HG03095 (cell line): Measurements from ENCODE around the gene COL10A1.
"Not testable (repeated sequence)": the region's sequence is repeated elsewhere in the genome, so short reads cannot be mapped to it uniquely, and the experiment has no call there.

ENCODE experiments used
- ATAC-seq: cut with Tn5 transposase; IDR thresholded peaks from one replicate; pipeline ENCODE4 v1.9.1; 2021; ENCODE audit warnings: moderate library complexity; ENCODE audit not compliant: unreplicated experiment

Gene COL10A1

DNA sequence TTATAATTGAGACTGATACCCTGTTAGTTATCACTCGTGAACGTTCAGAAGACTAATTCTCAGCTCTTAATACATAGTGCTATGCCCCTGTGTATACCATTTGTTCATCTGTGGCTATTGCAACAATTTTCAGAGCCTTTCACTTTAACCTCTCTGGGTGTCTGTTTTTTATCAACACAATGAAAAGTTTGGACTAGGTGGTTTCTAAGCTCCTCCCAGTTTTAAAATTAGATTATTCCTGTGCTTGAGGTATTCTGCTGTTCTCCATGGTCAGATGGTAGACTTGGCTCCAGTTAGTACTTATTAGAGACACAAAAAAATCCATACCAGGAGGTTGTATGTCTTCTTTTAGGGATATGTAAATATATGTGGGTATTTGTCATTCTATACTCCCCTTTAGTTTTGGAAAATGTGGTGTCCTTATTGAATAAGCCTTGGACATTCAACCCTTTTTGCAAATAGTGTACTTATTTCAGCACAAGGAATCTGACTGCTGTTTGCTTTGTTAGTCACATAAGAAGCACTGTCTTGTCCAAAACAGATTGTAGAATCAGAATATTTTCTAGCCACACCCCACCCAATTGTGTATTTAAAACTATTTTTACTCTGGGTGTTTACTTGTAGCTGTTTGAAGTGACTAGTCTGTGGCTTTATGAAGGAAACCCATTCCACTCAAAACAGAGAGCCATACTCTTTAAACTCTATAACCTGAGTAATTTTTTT is 2.0 kb upstream of the COL10A1 start:
- no peak for ATAC-seq

DNA sequence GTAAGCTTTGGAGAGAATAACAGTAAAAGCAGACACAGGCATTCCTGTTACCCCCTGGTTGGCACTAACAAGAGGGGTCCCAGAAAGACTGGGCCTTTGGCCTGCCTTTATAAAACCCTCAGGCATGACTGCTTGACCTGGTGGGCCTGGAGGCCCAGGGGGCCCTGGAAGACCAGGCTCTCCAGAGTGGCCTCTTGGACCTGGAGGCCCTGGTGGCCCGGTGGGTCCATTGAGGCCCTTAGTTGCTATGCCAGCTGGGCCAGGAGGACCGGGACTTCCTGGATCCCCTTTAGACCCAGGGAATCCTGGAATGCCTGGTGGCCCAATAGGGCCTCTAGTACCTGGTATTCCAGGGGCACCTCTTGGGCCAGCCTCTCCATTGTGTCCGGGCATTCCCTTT is 5.5 kb downstream of the COL10A1 start:
- no peak for ATAC-seq

DNA sequence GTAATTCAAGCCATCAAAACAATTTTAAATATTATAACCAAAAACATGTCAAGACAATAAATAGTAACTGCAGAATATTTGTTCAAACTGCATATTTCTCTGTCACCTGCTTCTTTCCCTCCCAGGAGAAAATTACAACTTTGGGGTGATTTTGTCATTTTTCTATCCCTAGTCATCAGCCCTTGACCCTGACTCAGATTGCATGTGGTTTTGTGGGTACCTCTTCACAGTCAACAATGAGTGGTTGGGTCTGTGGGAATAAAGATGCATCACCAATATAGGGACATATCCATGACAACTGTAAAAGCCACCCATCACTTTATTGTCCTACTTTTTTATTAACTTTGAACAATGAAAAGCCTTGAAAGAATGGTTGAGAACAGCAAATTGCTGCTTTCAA is 7.3 kb downstream of the COL10A1 start:
- no peak for ATAC-seq

DNA sequence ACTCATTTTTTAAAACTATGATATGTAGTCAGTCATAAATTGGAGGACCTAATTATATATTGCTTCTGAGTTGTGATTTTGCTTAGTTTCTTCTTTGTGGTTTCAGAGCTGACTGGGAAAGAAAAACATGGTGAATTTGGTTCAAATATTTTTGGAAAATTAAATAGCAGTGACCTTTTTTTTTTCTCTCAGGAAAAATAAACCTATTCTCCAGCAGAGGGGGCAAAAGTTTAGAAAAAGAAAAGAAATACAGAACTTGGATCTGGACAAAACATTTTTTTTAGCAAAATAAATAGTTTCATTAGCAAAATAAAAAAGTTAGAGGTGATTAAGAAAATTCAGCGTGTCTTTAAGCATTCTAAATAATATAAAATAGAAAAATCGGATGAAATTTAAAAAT is 10.2 kb downstream of the COL10A1 start:
- ATAC-seq = no peak

DNA sequence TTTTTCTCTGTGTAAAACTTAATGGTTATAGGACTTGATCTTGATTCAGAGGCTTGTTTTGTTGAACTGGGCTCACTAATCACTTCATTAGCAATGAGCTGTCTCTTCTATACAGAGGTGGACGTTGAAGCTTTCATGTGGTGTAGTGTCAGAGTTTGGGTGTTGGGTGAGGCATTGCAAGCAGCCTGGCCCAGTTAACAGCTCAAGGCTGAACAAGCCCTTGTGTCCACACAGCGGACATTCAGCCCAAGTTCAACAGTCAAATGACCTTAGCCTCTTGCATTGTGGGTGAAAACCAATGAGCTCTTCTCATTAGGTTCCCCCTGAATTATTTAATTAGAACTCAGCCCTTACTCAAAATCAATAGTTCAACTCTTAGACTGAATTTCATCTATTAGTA is 12.5 kb downstream of the COL10A1 start:
- no peak for ATAC-seq

DNA sequence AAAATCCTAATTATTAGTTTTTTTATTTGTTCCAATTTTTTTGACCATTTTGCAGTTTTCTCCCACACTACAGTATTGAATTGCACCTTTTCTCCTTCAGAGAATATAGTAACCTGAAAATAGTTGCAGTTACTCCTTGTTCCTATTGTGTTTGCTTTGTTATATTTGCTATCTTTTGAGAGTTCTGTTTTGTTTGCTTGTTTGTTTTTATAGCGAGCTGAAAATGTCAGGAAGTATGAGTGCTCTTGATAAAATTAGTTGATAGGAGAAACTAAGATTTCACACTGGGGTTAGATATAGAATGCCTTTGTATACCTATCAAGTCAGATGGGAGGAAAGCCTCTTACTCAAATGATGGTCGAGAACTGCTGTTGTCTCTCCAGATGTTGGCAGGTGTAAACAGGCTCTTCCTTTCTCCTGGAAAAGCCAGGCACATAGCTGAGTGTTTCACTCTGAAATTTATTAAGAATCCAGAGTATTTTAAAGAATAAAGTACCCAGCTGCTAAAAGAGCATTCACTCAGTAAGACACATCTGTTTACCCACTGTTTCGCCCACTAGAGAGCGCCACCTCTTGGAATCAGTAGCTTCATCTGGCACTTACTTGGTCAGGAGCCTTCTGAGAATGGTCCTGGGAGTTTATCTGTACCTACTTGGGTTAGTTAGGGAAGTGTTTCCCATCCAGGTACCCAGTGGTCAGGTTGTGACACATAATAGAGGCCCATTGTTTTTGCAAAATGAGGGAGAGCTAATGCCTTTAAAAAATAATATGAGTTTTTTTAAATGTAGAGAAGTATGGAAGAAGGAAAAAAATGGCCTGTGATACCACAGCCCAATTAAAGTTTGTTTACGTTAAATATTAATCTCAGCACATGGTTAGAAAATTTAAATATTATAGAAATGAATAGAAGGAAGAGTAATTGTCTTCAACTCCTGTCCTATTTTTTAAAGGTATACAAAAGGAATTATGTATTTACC is 14.1 kb downstream of the COL10A1 start:
- no peak for ATAC-seq

DNA sequence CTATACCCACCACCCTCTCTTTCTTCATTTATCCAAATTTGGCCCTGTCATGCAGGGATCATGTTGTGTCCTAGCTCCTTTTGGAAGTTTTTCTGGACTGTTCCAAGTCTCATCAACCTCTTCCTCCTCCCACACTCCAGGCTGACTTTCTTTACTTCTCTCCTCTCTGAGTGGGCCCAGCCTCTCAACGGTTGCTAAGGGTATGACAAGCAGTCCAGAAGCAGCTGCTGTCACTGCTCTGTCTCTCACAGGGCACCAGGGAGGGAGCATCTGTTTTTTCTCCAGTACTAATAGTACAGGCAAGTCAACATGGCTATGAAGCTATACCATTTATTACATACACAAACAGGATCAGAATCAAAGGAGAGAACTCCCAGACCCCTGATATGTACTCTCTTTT is 17.1 kb downstream of the COL10A1 start:
- no peak for ATAC-seq

DNA sequence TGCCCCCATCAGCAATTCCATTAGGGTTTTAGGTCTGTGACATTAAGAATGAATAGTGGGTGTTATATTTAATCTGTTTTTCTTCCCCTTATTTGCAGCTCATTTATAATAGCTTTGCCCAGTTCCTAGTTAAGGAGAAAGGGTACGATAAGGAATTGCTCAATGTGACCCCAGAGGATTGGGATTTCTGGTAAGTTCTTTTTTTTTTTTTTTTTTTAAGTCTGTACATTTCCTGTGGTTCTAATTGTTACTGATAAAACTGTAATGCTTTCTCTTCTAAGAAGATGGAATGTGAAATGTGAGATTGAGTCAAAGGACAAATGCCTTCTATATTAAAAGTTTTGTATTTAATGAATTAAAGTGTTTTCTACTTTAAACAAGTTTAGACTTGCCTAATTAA is 19.8 kb downstream of the COL10A1 start:
- ATAC-seq = no peak

DNA sequence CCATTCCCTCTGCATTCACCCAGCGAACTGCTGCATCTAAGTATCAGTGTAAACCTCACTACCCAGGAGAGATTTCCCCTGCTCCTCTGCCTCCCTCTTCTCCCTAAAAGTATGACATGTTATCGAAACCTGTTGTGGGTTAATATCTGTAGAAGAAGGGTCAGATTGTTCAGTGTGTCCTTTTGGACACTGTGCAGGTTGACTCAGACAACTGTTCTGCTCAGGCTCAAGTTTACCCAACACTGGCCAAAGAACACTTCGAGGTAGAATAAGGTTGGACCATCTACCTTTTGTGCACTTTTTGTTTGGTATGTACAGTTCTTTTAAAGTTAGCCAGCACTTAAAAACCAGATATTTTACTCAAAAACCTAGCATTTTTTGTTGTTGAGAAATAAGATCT is 20.7 kb downstream of the COL10A1 start:
- ATAC-seq = no peak

DNA sequence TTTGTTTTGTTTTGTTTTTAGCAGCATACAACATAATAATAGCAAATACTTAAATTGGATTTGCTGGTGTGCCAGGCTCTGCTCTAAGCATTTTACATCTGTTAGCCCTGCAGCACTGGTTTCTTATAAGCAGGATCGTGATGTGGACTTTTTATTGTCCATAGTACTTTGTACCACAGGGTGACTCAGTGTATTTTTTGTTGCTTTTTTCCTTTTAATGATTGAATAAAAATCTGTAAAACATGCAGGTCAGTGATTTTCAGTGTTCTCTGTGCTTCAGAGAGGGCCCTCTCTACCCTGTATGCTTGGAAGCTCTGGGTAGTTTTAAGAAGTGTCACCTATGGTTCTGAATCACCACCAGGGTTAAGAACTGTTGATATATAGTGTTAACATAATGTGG is 21.3 kb downstream of the COL10A1 start:
- no peak for ATAC-seq

DNA sequence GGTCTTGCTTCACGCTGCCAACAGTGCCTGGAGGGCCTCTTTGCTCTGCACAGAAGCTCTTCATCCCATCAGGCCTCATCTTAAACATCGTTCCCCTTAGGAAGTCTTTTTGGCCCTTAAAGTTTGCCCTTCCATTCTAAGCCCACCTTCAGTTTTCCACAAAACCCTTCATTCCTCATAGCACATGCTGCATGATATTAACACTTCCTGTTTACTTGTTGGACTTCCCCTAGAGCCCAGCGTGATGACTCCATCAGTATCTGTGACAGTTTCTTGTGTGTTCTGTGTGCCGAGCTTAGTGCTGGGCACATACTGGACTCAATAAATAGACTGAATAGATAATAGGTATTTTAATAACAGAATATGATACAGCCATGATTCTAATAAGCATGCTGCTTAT is 23.1 kb downstream of the COL10A1 start:
- ATAC-seq = no peak

DNA sequence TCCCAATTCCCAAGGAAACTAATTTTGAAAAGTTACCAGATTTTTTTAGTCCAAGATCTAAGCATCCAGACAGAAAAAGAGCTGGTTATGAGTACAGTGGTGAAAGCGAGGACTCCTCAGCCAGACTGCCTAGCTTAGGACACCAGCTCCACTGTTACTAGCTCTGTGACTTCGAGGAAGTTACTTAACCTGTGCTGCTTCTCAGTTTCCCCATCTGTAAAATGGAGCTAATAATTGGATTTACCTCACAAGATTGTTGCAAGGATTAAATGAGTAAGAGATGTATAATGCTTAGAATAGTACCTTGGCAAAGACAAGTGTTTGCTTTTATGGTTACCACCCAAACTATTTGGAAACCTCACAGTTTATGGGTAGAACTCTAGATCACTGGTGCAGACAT is 24.1 kb downstream of the COL10A1 start:
- no peak for ATAC-seq

DNA sequence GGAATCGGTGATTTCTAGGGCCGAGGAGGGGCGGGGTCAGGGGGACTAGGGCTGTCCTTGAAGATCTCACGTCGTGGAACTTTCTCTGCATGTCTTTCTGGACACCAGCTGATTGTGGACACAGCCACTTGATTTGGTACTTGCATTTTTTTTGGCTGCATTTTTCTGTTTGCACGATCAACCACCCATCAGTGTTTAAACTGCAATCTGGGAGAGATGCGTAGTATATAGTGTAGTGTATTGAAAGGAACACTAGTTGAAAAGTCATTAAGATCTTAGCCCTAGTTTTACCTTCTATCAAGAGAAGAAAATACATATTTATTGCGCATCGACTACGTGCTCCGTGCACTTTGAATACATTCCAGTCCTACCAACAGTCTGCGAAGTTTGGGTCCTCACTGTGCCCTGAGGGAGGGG is 24.6 kb downstream of the COL10A1 start:
- no peak for ATAC-seq

DNA sequence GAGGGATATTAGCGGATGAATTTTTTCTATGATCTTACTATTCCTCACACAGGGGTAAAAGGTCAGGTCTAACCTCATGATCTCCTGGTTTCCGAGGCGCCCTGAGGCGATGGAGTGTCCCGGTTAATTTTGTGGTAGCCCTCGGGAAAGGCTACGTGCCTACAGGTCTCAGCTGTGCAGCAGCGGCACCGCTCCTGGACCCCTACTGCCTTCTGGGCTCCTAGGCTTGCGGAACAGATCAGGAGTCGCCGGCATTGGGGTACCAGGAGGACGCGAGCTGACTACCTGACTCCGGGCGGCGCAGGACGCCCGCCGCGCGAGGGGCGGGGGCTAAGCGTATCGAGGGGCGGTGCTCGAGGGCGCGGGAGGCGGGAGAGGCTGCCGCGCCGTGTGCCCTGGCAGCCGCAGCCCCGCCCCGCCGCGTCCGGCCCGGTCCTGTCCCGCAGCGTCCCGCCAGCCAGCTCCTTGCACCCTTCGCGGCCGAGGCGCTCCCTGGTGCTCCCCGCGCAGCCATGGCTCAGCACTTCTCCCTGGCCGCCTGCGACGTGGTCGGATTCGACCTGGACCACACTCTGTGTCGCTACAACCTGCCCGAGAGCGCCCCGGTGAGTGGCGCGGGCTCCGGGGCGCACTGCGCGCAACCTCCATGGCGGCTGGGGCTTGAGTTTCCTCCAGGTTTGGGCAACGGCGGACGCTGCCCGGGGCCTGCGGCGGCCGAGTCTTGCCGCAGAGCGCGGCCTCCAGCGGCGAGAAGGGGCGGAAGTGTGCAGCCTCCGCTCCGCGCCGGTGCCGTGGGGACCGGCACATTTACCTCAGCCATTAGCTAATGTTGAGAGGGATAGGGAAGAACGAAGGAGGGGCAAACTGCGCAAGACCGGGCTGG is 25.3 kb downstream of the COL10A1 start, which contains the start of gene NT5DC1:
Gene NT5DC1 (plus strand): TSS at position 435 of the 883 bp plus-strand sequence. CDS start 78 bp downstream, at position 513.
- peak; percentile 88 for ATAC-seq

DNA sequence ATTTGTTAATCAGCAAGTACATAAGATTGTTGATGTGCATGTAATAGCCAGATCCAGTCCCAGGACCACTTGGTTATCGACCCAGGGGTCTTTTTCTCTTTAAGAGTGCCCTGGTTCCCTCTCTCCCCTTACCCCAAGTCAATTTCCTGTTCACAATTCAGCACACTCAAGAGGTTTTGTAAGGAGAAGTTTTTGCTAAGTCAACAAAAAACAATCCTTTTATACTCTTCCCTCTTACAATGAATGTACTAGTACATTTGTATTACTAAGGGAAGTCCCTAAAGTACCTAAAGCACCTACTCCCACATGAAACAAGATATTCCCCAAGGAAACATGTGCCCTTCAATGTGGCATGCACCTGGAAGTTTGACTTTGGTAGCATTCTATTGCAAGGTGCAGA is 26.9 kb downstream of the COL10A1 start:
- no peak for ATAC-seq

DNA sequence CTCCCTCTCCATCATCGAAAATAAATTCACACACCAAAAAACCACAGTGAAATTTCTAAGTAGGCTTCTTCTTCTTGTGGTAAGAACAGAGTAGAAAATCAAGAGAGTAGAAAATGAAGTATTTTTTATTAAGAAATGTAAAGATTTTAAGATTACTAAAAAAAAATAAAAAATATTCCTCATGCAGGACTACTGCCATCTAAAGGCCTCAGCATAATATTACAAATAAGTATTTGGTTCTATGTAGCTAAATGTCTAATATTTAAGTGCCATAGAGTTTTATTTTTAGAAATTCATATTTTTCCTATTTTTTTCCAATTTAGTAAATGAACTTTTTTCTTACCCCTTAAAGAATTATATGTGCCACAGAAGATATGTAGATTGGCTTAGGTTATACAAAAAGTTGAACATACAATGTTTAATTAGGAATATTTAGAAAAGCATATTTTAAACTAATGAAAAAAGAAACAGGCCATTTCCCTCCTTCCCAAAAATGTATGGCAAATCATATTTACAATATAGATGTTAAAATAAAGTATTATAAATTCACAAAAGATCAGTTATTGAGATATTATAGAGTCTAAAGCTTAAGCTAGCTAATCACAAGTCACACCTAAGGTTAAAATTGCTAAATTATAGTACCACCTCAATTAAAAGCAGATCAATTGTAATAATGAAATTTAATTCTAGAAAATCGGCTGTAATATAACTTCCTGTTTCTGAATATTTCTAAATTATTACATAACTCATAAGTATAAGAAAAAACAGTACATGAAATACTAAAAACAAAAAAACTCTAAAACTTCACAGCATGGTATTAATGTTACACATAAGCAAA is 28.7 kb downstream of the COL10A1 start:
- ATAC-seq = no peak

DNA sequence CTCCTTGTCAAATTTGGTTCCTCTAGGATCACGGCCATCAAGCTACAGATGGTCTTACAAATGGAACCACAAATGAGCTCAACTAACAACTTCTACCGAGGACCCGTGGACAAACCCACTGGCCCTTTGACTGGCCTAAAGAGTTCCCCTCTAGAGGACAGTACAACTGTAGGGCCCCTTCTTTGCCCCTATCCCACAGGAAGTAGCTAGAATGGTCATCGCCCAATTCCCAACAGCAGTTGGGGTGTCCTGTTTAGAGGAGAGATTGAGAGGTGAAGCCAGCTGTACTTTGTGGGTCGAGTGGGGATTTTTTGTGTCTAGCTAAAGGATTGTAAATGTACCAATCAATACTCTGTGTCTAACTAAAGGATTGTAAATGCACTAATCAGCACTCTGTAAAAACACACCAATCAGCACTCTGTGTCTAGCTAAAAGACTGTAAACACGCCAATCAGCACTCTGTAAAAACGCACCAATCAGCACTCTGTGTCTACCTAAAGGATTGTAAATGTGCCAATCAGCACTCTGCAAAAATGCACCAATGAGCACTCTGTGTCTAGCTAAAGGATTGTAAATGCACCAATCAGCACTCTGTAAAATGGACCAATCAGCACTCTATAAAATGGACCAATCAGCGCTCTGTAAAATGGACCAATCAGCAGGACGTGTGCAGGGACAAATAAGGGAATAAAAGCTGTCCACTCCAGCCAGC is 29.7 kb downstream of the COL10A1 start:
- not testable (repeated sequence) for ATAC-seq

DNA sequence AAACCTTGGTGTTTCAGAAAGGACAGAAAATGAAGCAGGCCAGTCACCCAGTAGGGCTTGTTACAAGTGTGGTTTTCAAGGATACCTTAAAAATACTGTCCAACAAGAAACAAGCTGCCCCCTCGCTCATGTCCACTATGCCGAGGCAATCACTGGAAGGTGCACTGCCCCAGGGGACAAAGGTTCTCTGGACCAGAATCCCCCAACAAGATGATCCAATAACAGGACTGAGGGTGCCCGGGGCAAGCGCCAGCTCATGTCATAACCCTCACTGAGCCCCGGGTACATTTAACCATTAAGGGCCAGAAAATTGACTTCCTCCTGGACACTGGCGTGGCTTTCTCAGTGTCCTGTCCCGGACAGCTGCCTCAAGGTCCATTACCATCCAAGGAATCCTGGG is 31.9 kb downstream of the COL10A1 start:
- ATAC-seq = no peak

DNA sequence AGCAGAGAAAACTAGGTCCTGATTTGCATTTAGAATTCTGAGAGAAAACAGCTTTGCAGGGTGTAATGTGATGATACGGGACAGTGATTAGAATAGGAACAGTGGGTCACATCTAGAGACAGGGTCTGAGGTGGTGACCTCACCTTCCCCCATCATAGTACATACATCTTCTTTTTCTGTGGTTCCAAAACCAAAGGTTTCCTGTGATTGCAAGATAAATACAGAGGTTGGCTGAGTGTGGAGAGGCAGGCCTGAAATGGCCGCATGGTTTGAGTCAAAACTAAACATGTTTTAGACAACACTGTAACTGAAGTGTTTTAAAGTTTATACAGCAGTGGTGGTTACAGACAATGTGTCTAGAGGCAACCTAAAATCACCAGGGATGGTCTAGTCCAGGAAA is 35.7 kb downstream of the COL10A1 start:
- peak; percentile 53 for ATAC-seq

DNA sequence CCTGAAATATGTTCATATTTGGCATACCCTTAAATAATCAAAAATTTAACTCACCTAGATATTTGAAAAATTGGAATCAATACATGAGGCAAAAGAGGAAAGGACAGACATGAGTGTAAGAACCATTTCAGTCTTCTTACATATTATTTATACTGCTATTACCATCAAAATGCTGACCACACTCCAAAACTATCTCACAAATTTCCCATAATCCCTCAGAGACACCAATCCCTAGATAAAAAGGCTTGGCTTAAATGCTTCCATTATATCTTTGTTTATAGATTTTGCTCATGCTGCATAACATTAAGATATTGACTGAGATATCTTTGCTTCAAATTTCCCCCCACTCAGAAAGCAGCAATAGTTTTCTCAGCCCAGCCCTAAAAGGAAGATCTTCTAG is 37.0 kb downstream of the COL10A1 start:
- ATAC-seq = no peak
